GM23338 (cell line): ENCODE measurements around the gene C10orf53. TPM values are rescaled to one million over a fixed set of nuclear protein-coding genes. Genes with fewer than 3 reads are reported as not detected.

Source experiments
- ATAC-seq: fragments of 200-7000 bp; cut with Tn5 transposase; 3 replicates; pipeline ENCODE4 v1.9.1; 2020
- DNase-seq: peaks from one replicate; pipeline ENCODE4 v3.0.0-alpha.2; 2015; ENCODE audit warnings: low spot score
- H2AFZ ChIP-seq: fragments of 200-600 bp; sonication (generic); 2 replicates; pipeline ENCODE4 v1.8.0; 2016; ENCODE audit warnings: antibody characterized with exemption, mild to moderate bottlenecking, moderate library complexity
- H3F3A ChIP-seq: fragments of 200-600 bp; sonication (generic); replicated peaks from 2 replicates; pipeline ENCODE4 v1.8.0; 2017; ENCODE audit warnings: antibody characterized with exemption, mixed run types, low read depth
- H3K27ac ChIP-seq: fragments of 200-600 bp; sonication (generic); 2 replicates; pipeline ENCODE4 v1.6.1; 2016; ENCODE audit warnings: low read depth
- H3K27me3 ChIP-seq: fragments of 200-600 bp; sonication (generic); 2 replicates; pipeline ENCODE4 v1.8.0; 2016; ENCODE audit warnings: mild to moderate bottlenecking, mixed run types, moderate library complexity; ENCODE audit not compliant: insufficient read depth
- H3K36me3 ChIP-seq: fragments of 200-600 bp; sonication (generic); 2 replicates; pipeline ENCODE4 v1.8.0; 2016; ENCODE audit warnings: mild to moderate bottlenecking; ENCODE audit not compliant: insufficient read depth
- H3K4me1 ChIP-seq: fragments of 200-600 bp; sonication (generic); 2 replicates; pipeline ENCODE4 v1.8.0; 2016; ENCODE audit warnings: mild to moderate bottlenecking, moderate library complexity; ENCODE audit not compliant: insufficient read depth
- H3K4me2 ChIP-seq: fragments of 200-600 bp; sonication (generic); 2 replicates; pipeline ENCODE4 v1.7.1; 2017; ENCODE audit warnings: mixed run types
- H3K4me3 ChIP-seq: fragments of 200-600 bp; sonication (generic); 2 replicates; pipeline ENCODE4 v1.6.1; 2016; ENCODE audit warnings: mixed run types
- H3K79me2 ChIP-seq: fragments of 200-600 bp; sonication (generic); replicated peaks from 2 replicates; pipeline ENCODE4 v1.8.0; 2017; ENCODE audit warnings: mild to moderate bottlenecking; ENCODE audit not compliant: insufficient read depth
- H3K9me2 ChIP-seq: fragments of 200-600 bp; sonication (generic); 2 replicates; pipeline ENCODE4 v1.8.0; 2017; ENCODE audit not compliant: insufficient read depth
- H4K20me1 ChIP-seq: fragments of 200-600 bp; sonication (generic); replicated peaks from 2 replicates; pipeline ENCODE4 v1.8.0; 2017; ENCODE audit warnings: mild to moderate bottlenecking; ENCODE audit not compliant: insufficient read depth
- H3K27ac Mint-ChIP-seq: 2 replicates; pipeline ENCODE4 v1.8.0; 2020; ENCODE audit warnings: inconsistent platforms, mild to moderate bottlenecking, moderate library complexity, mixed read lengths
- H3K27me3 Mint-ChIP-seq: 3 replicates; pipeline ENCODE4 v1.8.0; 2022; ENCODE audit warnings: low read depth, mild to moderate bottlenecking, moderate library complexity, mixed read lengths, inconsistent platforms; ENCODE audit not compliant: insufficient read depth, poor library complexity
- H3K36me3 Mint-ChIP-seq: 3 replicates; pipeline ENCODE4 v1.8.0; 2021; ENCODE audit warnings: low read depth, mild to moderate bottlenecking, inconsistent platforms, moderate library complexity, mixed read lengths
- H3K4me1 Mint-ChIP-seq: 3 replicates; pipeline ENCODE4 v1.8.0; 2020; ENCODE audit warnings: mild to moderate bottlenecking, inconsistent platforms, mixed read lengths
- H3K4me3 Mint-ChIP-seq: 3 replicates; pipeline ENCODE4 v1.8.0; 2021; ENCODE audit warnings: moderate library complexity, mild to moderate bottlenecking, inconsistent platforms, mixed read lengths
- H3K9me3 Mint-ChIP-seq: 3 replicates; pipeline ENCODE4 v1.8.0; 2020; ENCODE audit warnings: moderate library complexity, mild to moderate bottlenecking, inconsistent platforms, mixed read lengths
- CTCF ChIP-seq, 2 experiments: fragments of 200-600 bp in 1 of 2; sonication (generic) in 1 of 2; conservative IDR thresholded peaks; 2 replicates each; pipeline versions ENCODE4 v1.5.1 to v1.6.1; 2016 to 2017; ENCODE audit warnings: antibody characterized with exemption in 2 of 2, low read depth in 2 of 2, mild to moderate bottlenecking in 2 of 2, moderate library complexity in 1 of 2
- EZH2 ChIP-seq: fragments of 200-600 bp; sonication (generic); IDR thresholded peaks from one replicate; pipeline ENCODE4 v1.8.0; 2017; ENCODE audit warnings: antibody characterized with exemption, mild to moderate bottlenecking, low read depth; ENCODE audit not compliant: unreplicated experiment
- JUNB ChIP-seq: IDR thresholded peaks from one replicate; pipeline ENCODE4 v1.6.1; 2016; ENCODE audit warnings: antibody characterized with exemption; ENCODE audit not compliant: unreplicated experiment
- NANOG ChIP-seq: IDR thresholded peaks from 2 replicates; pipeline ENCODE4 v1.6.1; 2016; ENCODE audit warnings: antibody characterized with exemption, borderline replicate concordance
- POLR2AphosphoS5 ChIP-seq: IDR thresholded peaks from 2 replicates; pipeline ENCODE4 v1.6.1; 2016; ENCODE audit warnings: antibody characterized with exemption, low read depth
- REST ChIP-seq: IDR thresholded peaks from one replicate; pipeline ENCODE4 v1.6.1; 2018; ENCODE audit warnings: antibody characterized with exemption; ENCODE audit not compliant: unreplicated experiment
- ZNF462 ChIP-seq: fragments of 250-450 bp; sonication (Bioruptor Pico); IDR thresholded peaks from 2 replicates; pipeline ENCODE4 v1.5.0; 2020; ENCODE audit warnings: mild to moderate bottlenecking, moderate library complexity
- polyA plus RNA-seq: library from polyadenylated mRNA; unstranded; fragments of >200 nt; fragmentation: Nextera tagmentation; extraction: Ambion mirVana; gene quantifications from 2 replicates; pipeline ENCODE4 v1.2.1, GENCODE V29; 2016
- total RNA-seq: library from RNA; depleted of rRNA; stranded (reverse); fragments of >200 nt; shearing (Covaris generic); gene quantifications from 2 replicates; pipeline ENCODE4 v1.2.3, GENCODE V29; 2014

The C10orf53 gene
- total and polyA plus RNA-seq, 2 experiments from 2014 or later, result not detected

- peaks cover 36% of the 10 kb centered on the region for H3K4me1 ChIP-seq
- peak overlapping the region; percentile 45 for H3K4me3 Mint-ChIP-seq
- H3K27me3 ChIP-seq, result peaks cover 82% of the 10 kb centered on the region
- peak overlapping the region; percentile 74 for H3K4me2 ChIP-seq
- H3K9me2 ChIP-seq, result no peaks in the 10 kb centered on the region; the same call in 1 of the 2 replicates
- TF ChIP-seq ZNF462 (CRISPR knock-in tag) (no peak), EZH2 (peak; percentile 54)
- no peaks in the 10 kb centered on the region for H3K36me3 ChIP-seq
- H2AFZ ChIP-seq, result no peak overlapping the region
- DNase-seq (peak; percentile 30), ATAC-seq (0 out of 3 replicates have a peak, but pooled peaks have one; percentile 3)
- peaks cover 20% of the 10 kb centered on the region; the same call in 2 of the 3 replicates for H3K36me3 Mint-ChIP-seq
- no peak overlapping the region for H3K27ac ChIP-seq
- no peaks in the 10 kb centered on the region; the same call in 1 of the 2 replicates for H3F3A ChIP-seq
- peak overlapping the region; percentile 46 for H3K4me3 ChIP-seq
- H3K4me1 Mint-ChIP-seq, result peaks cover 53% of the 10 kb centered on the region
- H3K27ac Mint-ChIP-seq, result no peak overlapping the region
- H3K79me2 ChIP-seq, result no peaks in the 10 kb centered on the region
- H4K20me1 ChIP-seq, result no peaks in the 10 kb centered on the region; the same call in 1 of the 2 replicates
- H3K9me3 Mint-ChIP-seq, result peaks cover 47% of the 10 kb centered on the region
- peaks cover 78% of the 10 kb centered on the region for H3K27me3 Mint-ChIP-seq
These were observed 9.5 kb downstream of the C10orf53 start for GRCh38 chr10:49688920-49689319.

GRCh38 chr10:49689882-49690510, 10.5 kb downstream of the C10orf53 start:
- H3F3A ChIP-seq, result no peaks in the 10 kb centered on the region; the same call in 1 of the 2 replicates
- Mint-ChIP-seq H3K27ac (no peak overlapping the region), H3K9me3 (peaks cover 47% of the 10 kb centered on the region), H3K4me3 (peak overlapping the region; percentile 57), H3K27me3 (peaks cover 87% of the 10 kb centered on the region), H3K36me3 (peaks cover 20% of the 10 kb centered on the region; the same call in 2 of the 3 replicates), H3K4me1 (peaks cover 53% of the 10 kb centered on the region)
- DNase-seq (peak; percentile 85), ATAC-seq (peak; percentile 76)
- no peak overlapping the region for H3K27ac ChIP-seq
- H3K4me1 ChIP-seq, result peaks cover 36% of the 10 kb centered on the region
- peak overlapping the region; percentile 43 for H3K4me3 ChIP-seq
- no peaks in the 10 kb centered on the region for H3K36me3 ChIP-seq
- peaks cover 93% of the 10 kb centered on the region for H3K27me3 ChIP-seq
- H2AFZ ChIP-seq, result no peak overlapping the region
- no peaks in the 10 kb centered on the region; the same call in 1 of the 2 replicates for H4K20me1 ChIP-seq
- H3K9me2 ChIP-seq, result no peaks in the 10 kb centered on the region; the same call in 1 of the 2 replicates
- no peaks in the 10 kb centered on the region for H3K79me2 ChIP-seq
- peak overlapping the region; percentile 74 for H3K4me2 ChIP-seq
- TF ChIP-seq REST, result no peak
- TF ChIP-seq NANOG, result peak; percentile 95
- TF ChIP-seq CTCF (conservative IDR thresholded peaks at IDR 0.05; ENCODE audit: low read depth in 2 of 2), result no peak
- no peak for TF ChIP-seq JUNB
- 0 out of 2 replicates have a peak, but pooled peaks have one; percentile 38 for TF ChIP-seq POLR2AphosphoS5
